GM12872 (cell line): ENCODE results near the gene CCL21.

Source experiments
- TF ChIP-seq, protein P1 (sequence below): IDR thresholded peaks from 3 replicates; pipeline ENCODE4 v1.5.1; 2011; ENCODE audit warnings: low read depth, mild to moderate bottlenecking, low read length, moderate library complexity; ENCODE audit not compliant: insufficient read depth

CCL21 gene

DNA sequence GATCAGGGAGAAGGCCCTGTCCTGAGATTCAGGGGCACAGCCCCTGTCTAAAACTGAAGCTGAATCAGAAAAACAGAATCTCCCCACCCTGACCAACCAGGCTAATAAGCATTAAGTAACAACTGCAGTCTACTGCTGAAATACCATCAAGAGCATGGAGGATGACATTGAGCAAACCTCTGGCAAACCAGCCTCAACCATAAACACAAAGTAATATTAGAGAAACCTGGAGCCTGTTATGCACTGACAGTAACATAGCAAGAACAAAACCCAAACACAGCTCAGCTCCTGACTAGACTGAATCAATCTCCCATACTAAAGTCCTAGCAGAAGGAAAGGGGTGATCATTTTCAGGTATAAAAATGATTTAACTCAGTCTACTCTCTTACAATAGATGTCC, 24.8 kb upstream of the CCL21 start:
- TF ChIP-seq, protein P1, sequence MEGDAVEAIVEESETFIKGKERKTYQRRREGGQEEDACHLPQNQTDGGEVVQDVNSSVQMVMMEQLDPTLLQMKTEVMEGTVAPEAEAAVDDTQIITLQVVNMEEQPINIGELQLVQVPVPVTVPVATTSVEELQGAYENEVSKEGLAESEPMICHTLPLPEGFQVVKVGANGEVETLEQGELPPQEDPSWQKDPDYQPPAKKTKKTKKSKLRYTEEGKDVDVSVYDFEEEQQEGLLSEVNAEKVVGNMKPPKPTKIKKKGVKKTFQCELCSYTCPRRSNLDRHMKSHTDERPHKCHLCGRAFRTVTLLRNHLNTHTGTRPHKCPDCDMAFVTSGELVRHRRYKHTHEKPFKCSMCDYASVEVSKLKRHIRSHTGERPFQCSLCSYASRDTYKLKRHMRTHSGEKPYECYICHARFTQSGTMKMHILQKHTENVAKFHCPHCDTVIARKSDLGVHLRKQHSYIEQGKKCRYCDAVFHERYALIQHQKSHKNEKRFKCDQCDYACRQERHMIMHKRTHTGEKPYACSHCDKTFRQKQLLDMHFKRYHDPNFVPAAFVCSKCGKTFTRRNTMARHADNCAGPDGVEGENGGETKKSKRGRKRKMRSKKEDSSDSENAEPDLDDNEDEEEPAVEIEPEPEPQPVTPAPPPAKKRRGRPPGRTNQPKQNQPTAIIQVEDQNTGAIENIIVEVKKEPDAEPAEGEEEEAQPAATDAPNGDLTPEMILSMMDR: no peak

DNA sequence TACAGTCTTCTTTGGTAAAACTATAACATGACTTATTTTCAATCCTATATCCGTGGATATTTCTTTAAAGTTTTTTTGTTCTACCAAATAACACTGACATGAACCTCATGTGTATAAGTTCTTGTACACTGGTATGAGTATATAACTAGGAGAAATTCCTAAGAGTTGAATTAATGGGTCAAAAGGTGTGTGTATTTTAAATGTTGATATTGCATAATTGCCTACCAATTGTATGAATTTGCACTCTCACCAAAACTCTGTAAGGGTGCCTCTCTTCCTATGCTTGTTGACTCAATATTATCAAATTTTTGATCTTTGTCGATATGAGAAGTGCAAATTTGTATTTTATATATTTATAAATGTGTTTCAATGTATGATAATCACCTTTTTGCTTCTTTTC, 22.9 kb upstream of the CCL21 start:
- TF ChIP-seq, protein P1: no peak

DNA sequence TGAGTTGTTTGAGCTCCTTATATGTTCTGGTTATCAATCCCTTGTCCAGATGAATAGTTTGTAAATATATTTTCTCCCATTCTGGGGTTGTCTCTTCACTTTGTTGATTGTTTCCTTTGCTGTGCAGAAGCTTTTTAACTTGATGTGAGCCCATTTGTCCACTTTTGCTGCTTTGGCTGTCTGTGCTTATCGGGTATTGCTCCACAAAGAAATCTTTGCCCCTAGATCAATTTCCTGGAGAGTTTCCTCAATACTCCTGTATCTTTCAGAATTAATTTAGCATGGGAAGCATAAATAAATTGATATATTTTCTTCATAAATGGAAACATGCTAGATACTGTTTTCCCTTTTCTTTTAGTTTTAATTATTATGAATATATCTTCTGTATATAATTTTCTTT, 22.5 kb upstream of the CCL21 start:
- TF ChIP-seq, protein P1: no peak

DNA sequence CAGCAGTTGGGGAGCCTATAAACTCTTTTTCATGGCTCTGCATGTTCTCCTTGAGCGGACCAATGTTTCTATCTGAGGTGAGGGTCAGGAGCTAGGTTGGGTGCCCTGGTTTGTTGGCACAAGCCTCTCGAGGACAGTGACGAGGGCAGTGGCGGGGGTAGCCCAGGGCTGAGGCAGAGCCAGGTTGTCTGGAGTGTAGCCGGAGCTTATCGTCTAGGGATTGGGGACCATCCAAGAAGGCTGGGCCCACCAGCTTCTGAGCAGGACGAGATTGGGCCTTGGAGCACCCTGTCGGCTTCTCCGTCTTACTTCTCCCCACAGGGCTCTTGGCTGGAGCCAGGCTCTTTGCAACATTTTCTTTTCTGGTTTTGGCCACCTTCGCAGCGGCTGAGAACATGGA, 13.2 kb upstream of the CCL21 start:
- TF ChIP-seq, protein P1: no peak

DNA sequence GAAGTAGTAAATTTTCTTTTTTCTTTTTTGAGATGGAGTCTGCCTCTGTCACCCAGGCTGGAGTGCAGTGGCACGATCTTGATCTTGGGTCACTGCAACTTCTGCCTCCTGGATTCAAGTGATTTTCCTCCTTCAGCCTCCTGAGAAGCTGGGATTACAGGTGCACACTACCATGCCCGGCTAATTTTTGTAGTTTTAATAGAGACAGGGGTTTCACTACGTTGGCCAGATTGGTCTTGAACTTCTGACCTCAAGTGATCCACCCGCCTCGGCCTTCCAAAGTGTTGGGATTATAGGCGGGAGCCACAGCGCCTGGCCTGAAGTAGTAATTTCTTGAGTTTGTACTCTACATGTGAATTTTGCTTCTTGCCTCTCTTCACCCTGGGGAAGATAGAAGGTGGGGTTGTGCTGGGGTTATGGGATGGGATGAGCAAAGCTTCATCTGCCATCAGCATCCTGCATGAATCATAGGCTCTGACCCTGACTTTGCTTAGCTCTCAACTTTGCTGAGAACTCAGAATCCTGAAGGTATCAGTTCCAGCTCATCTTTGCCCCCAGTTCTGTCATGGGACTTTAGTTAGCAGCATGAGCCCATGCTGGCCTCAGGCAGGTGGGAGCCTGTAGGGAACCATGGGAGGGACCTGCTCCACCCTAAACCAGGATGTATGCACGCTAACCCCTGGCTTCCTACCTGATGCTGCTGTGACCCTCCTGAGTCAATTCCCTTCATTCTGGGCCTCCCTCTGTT, 9.3 kb upstream of the CCL21 start:
- TF ChIP-seq, protein P1: no peak

DNA sequence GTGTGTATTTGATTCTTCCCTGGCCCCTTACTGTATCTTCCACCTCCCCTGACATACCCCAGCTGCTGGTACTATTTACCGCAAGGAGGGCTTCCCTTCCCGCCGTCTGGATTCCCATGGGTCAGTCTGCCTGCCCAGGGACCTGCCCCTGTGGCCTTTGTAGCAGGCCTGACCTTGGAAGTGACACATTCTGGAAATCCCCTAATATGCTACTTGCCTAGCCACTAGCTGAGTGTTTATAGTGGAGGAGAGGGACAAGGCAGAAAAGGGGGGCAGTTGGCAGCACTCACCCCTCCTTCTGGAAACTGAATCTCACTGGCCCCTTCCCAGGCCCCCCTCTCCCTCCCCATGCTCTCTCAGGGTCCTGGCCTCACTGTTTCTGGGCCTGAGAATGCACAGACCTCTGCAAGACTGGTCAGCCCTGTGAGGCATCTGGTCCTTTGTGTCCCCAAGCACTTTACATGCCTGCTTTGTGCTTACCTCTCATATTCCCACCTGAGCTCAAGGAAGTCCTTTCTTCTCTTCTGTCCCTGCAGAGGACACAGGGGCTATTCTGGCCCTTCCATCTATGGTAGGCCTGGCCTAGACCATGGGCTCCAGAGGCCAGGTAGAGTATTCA, 8.2 kb upstream of the CCL21 start:
- TF ChIP-seq, protein P1: no peak

DNA sequence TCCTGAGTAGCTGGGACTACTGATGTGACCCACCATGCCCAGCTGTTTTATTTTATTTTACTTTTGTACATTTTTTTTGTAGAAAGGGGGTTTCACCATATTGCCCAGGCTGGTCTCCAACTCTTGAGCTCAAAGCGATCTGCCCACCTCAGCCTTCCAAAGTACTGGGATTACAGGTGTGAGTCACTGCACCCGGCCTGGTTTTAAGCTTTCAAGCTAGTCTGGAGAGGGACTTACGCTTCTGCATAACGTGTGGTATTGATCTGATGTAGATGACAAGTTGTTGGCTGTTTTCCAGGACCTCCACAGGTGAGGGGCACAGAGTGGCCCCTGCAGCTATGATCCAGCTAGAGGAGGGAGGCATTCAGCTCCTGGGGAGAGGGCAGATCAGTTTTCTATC, 6.8 kb upstream of the CCL21 start:
- TF ChIP-seq, protein P1: no peak
